WERI-Rb-1 (cell line): ENCODE results near the gene EZR.

ENCODE experiments used
- DNase-seq: peaks from one replicate; pipeline ENCODE4 v3.0.0-alpha.2; 2020
- H3K27ac ChIP-seq: fragments of 250-450 bp; sonication (Bioruptor Pico); 2 replicates; pipeline ENCODE4 v1.5.1; 2020; ENCODE audit warnings: mild to moderate bottlenecking, moderate library complexity
- H3K27me3 ChIP-seq: fragments of 250-450 bp; sonication (Bioruptor Pico); 2 replicates; pipeline ENCODE4 v1.5.1; 2021; ENCODE audit warnings: mild to moderate bottlenecking, low read depth, moderate library complexity; ENCODE audit not compliant: insufficient read depth, severe bottlenecking
- H3K36me3 ChIP-seq: fragments of 250-450 bp; sonication (Bioruptor Pico); 2 replicates; pipeline ENCODE4 v1.5.1; 2020; ENCODE audit warnings: mild to moderate bottlenecking, moderate library complexity
- H3K4me3 ChIP-seq: 2 replicates; pipeline ENCODE4 v1.5.1; 2011; ENCODE audit warnings: low read depth, mild to moderate bottlenecking, control low read depth, low read length
- H3K9me3 ChIP-seq: fragments of 250-450 bp; sonication (Bioruptor Pico); 2 replicates; pipeline ENCODE4 v1.5.1; 2021; ENCODE audit warnings: mild to moderate bottlenecking, moderate library complexity; ENCODE audit not compliant: severe bottlenecking
- CTCF ChIP-seq: IDR thresholded peaks from 2 replicates; pipeline ENCODE4 v1.5.1; 2011; ENCODE audit warnings: low read depth, mild to moderate bottlenecking, control low read depth, inconsistent platforms, low read length

The EZR gene

GRCh38 chr6:158853072-158853879 is 34.1 kb upstream of the EZR start:
- no peak for TF ChIP-seq CTCF
- Histone ChIP-seq H3K27ac (no peak overlapping the region), H3K36me3 (no peaks in the 10 kb centered on the region), H3K9me3 (no peaks in the 10 kb centered on the region), H3K4me3 (no peak overlapping the region), H3K27me3 (no peaks in the 10 kb centered on the region)
- peak; percentile 27 for DNase-seq

GRCh38 chr6:158852312-158853071 is 33.3 kb upstream of the EZR start:
- Histone ChIP-seq H3K27me3 (no peaks in the 10 kb centered on the region), H3K4me3 (no peak overlapping the region), H3K9me3 (no peaks in the 10 kb centered on the region), H3K27ac (no peak overlapping the region), H3K36me3 (no peaks in the 10 kb centered on the region)
- no peak for TF ChIP-seq CTCF
- no peak for DNase-seq

GRCh38 chr6:158850807-158851115 is 31.6 kb upstream of the EZR start:
- H3K27me3 ChIP-seq: no peaks in the 10 kb centered on the region
- H3K36me3 ChIP-seq: no peaks in the 10 kb centered on the region
- no peak overlapping the region for H3K27ac ChIP-seq
- DNase-seq: no peak
- TF ChIP-seq CTCF: no peak
- H3K9me3 ChIP-seq: no peaks in the 10 kb centered on the region
- no peak overlapping the region for H3K4me3 ChIP-seq

- TF ChIP-seq CTCF: no peak
- Histone ChIP-seq H3K4me3 (no peak overlapping the region), H3K27ac (no peak overlapping the region), H3K36me3 (no peaks in the 10 kb centered on the region), H3K27me3 (no peaks in the 10 kb centered on the region), H3K9me3 (no peaks in the 10 kb centered on the region)
- DNase-seq: no peak
Measured at GRCh38 chr6:158849899-158850806, 31.0 kb upstream of the EZR start.

GRCh38 chr6:158848490-158848895 is 29.3 kb upstream of the EZR start:
- TF ChIP-seq CTCF: no peak
- Histone ChIP-seq H3K4me3 (no peak overlapping the region), H3K27ac (no peak overlapping the region), H3K36me3 (no peaks in the 10 kb centered on the region), H3K27me3 (no peaks in the 10 kb centered on the region), H3K9me3 (no peaks in the 10 kb centered on the region)
- no peak for DNase-seq
